Cardiac septum (tissue), 1 donor: ENCODE results near the gene CNBP. TPM values are rescaled to one million over a fixed set of nuclear protein-coding genes. Genes with fewer than 3 reads are reported as not detected.
"Not testable (repeated sequence)": the region's sequence is repeated elsewhere in the genome, so short reads cannot be mapped to it uniquely, and the experiment has no call there.

Experiments used
- DNase-seq: peaks from one replicate; pipeline ENCODE4 v3.0.0-alpha.2; 2020; ENCODE audit warnings: low spot score
- intact Hi-C: fragments of 100-400 bp; cut with DNase I; formaldehyde crosslinking; loops from one replicate; pipeline ENCODE4 v1.14.0; 2022
- total RNA-seq: library from RNA; stranded (reverse); fragmentation: NEBNext Ultra II Directional; extraction: Animal tissue kit (Norgen Biotek cat#: 25700); gene quantifications from one replicate; pipeline ENCODE4 v1.2.1, GENCODE V29; 2021
- donor health status: DM: no; HTN: no; CAD: no.

Gene CNBP
- total RNA-seq, 1 donor from 2014 or later: 458 TPM

- intact Hi-C loops, DNase-seq: not testable (repeated sequence)
These were observed 6.1 kb upstream of the CNBP start for GRCh38 chr3:129189793-129190192.

DNA sequence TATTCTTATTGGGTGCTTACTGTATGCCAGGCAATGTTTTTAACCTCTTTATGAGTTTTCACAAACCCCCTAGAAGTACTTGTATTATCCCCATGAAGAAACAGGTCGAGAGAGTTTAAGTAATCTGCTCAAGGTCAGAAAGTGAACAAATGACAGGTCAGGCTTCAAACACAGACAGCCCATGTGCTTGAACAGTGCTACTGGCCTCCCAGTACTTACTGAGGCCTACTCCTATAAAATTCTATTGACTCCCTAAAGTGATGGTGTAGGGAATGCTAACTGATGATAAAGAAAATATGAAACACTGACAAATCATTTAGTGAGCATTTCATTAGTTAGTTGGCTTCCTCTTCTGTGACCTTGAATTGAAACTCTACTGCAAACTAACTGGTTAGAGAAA, 4.2 kb upstream of the CNBP start:
- intact Hi-C loops: no loop called here

DNA sequence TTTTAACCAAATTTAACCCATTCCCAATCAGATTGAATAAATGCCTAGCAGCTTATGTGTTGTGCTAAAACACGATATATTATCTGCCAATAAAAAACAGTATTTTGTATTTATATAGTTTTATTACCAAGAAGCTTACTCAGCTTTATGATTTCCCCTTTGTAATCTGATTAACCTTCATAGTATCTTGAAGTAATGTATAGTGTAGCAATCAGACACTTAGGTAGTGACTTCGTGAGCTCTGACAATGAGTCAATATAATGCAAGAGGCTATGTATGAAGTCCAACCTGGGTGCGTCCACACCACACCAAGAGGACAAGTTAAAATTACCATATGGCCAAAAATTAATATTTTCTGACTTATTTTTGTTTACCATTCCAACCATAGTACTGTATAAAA, 2.1 kb upstream of the CNBP start:
- no peak for DNase-seq
- intact Hi-C loops: no loop called here

More for the DNA sequence above, 4.2 kb upstream of the CNBP start:
- DNase-seq: no peak

GRCh38 chr3:129184784-129185542, 1.3 kb upstream of the CNBP start:
- intact Hi-C loops: loop anchor here (5.0 kb wide), 2 partner anchors 42 to 62 kb away; partner anchors contain the start of gene COPG1
- DNase-seq: not testable (repeated sequence)

- DNase-seq: no peak
- intact Hi-C loops: loop anchor here (5.0 kb wide), 2 partner anchors 43 to 63 kb away; partner anchors contain the start of gene COPG1
These were observed 631 bp upstream of the CNBP start for GRCh38 chr3:129184396-129184657.

DNA sequence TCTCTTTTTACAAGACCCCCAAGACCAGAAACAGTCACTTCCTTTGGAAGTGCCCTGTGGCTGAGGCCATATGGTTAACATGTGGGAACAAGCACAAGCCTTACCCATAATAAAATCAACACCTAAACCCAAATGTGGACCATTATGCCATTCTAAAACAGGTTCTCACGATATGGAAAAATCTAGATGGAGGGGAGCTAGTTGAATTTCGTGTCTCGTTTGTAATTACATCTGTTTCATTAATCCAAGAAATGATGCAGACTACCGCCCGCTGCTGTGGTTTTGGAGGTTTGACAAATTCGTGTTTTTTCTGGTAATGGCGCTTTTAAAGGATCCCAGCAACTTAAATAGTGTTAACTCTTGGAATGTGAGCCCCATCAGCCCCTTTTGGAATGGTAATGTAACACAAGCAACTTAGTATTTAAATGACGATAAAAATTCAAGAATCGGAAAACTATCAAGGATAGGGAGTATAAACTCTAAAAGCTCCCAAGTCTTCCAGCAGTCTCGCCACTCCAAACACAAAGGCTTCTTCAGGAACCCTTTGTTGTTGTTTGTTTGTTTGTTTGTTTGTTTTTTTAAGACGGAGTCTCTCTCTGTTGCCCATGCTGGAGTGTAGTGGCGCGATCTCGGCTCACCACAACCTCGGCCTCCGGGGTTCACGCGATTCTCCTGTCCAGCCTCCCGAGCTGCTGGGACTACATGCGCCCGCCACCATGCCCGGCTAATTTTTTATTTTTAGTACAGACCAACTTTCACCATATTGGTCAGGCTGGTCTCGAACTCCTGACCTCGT, 1.1 kb downstream of the CNBP start:
- no peak for DNase-seq
- intact Hi-C loops: loop anchor here (5.0 kb wide), 2 partner anchors 45 to 65 kb away; partner anchors contain the start of gene COPG1

GRCh38 chr3:129181819-129182218, 1.9 kb downstream of the CNBP start:
- no peak for DNase-seq
- intact Hi-C loops: loop anchor here (5.0 kb wide), 2 partner anchors 45 to 65 kb away; partner anchors contain the start of gene COPG1

GRCh38 chr3:129180461-129180860, 3.2 kb downstream of the CNBP start:
- intact Hi-C loops: loop anchor here (5.0 kb wide), 2 partner anchors 47 to 67 kb away; partner anchors contain the start of gene COPG1
- no peak for DNase-seq

DNA sequence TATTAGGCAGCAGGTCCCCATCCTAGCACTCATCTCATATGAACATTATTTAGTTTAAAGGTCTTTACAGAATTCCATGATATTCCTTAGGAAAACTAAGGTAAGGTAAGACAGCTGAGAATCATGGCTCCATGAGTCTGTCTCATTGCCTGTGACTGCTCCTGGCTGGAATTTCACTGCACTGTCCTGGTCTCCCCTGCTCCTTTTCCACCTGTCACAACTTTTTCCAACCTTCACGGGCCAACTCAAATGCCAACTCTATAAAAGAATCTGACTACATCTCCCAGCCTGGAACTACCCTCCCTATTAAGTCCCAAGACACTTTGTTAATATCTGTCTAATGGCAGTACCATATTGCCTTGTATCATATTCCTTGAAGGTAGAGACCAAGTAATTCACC, 7.6 kb downstream of the CNBP start:
- DNase-seq: no peak
- intact Hi-C loops: no loop called here

- intact Hi-C loops: no loop called here
These were observed 10.0 kb downstream of the CNBP start for GRCh38 chr3:129173725-129174124.

GRCh38 chr3:129173206-129173605, 10.5 kb downstream of the CNBP start:
- intact Hi-C loops: no loop called here
- DNase-seq: no peak

More at GRCh38 chr3:129173725-129174124, 10.0 kb downstream of the CNBP start:
- DNase-seq: no peak

DNA sequence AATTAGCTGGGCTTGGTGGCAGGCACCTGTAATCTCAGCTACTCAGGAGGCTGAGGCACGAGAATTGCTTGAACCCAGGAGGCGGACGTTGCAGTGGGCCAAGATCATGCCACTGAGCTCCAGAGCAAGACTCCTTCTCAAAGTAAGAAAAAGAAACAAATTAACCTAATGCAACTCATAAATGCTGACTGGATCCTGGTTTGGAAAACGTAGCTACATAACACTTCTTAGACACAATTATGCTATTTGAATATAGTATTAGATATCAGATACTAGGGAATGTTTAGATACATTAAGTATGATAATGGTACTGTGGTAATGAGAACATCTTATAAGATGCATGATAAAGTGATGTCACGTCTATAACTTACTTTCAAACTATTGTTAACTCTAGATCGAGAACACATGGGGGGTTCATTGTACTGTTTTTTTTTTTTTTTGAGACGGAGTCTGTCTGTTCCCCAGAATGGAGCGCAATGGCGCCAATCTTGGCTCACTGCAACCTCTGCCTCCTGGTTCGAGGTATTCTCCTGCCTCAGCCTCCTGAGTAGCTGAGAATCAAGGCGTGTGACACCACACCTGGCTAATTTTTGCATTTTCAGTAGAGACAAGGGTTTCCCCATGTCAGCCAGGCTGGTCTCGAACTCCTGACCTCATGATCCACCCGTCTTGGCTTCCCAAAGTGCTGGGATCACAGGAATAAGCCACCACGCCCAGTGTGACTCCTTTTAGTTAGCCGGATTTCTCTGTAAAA, 16.9 kb downstream of the CNBP start:
- intact Hi-C loops: no loop called here
- no peak for DNase-seq

DNA sequence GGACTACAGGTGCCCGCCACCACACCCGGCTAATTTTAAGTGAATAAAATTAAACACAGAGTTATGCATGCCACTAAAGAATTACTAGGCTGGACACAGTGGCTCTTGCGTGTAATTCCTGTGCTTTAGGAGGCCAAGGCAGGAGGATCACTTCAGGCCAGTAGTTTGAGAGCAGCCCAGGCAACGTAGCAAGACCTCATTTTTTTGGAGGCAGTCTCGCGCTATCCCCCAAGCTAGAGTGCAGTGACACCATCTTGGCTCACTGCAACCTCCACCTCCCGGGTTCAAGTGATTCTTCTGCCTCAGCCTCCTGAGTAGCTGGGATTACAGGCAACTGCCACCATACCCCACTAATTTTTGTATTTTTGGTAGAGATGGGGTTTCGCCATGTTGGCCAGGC, 18.1 kb downstream of the CNBP start:
- intact Hi-C loops, DNase-seq: not testable (repeated sequence)

DNA sequence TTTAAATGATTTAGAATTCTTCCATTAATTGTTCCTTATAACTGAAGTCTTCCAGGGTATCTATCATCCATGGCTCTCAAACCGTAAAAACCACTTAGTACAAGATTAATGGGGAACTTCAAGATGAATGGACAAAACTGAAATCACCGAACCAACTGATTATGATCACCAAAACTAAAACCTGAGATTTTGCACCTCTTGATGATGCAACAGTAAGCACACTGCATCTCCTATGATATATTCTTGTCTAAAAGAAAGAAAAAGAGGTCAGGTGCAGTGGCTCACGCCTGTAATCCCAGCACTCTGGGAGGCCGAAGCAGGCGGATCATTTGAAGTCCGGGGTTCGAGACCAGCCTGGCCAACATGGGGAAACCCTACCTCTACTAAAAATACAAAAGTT, 19.2 kb downstream of the CNBP start:
- intact Hi-C loops: no loop called here
- DNase-seq: no peak

GRCh38 chr3:129162729-129163579, 20.7 kb downstream of the CNBP start:
- intact Hi-C loops: no loop called here
- DNase-seq: no peak

DNA sequence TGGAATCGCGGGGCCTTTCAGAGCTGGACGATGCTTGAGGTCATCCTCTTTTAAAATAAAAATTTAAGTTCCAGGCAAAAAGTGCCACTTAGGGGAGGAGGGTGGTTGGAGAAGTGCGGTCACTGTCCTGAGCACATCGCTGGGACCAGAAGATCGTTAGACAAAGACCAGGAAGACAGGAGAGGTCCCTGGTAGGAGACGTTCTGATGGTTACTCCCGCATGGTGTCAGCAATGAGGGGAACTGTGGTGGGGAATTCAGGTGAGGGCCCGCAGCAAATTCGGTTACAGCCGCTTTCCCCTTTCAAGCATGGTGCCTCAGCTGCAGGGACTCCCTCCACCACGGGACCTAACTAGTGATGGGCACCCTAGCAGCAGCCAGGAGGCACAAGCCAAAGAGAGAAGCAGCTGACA, 21.8 kb downstream of the CNBP start:
- intact Hi-C loops: loop anchor here (1.0 kb wide), 2 partner anchors 63 to 87 kb away; partner anchors contain the start of gene COPG1
- no peak for DNase-seq

DNA sequence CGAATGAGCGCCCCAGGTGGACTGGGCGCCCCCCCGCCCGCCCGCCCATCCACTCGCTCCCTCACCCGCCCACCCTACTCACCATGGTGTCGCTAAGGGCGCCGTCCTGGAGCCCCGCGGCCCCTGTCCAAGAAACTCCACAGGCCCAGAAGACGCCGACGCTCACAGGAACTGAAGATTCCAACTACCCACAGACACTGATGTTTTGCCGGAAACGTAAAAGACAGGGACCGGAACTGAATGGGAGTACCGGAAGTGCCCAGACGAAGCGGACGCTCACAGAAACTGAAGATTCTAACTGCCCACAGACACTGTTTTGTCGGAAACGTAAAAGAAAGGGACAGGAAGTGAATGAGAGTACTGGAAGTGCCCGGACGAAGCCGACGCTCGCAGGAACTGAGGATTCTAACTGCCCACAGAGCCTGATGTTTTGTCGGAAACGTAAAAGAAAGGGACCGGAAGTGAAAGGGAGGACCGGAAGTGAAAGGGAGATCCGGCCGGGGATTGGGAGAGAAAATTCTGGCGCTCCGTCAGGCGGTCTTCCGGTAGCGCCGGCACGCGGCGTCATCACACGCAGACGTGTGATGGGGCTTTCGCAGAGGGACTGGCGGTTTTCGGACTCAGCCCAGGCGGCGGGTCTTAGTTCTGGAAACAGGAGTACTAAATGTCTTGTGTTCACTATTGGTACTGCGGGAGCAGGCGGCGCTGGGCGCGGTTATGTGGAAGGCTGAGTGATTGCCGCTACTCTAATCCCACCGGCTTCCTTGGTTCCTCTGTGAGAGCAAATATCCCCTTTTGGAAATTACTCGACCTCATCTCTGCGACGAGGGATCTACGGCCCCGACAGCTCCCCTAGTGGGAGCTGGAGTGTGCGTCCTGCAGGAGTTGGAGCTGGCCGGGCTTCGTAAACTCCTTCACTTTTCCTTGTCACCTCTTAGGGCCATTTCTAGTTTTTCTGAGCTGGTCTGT, 22.5 kb downstream of the CNBP start, which contains the start of gene ISY1:
TSS of gene ISY1 (minus strand) at position 173 of the 969 bp plus-strand sequence. CDS start at position 85, 88 bp downstream.
- DNase-seq: peak; percentile 94
- intact Hi-C loops: loop anchor here (1.0 kb wide), 2 partner anchors 64 to 88 kb away; partner anchors contain the start of gene COPG1

GRCh38 chr3:129144786-129145185, 38.9 kb downstream of the CNBP start:
- no peak for DNase-seq
- intact Hi-C loops: no loop called here
